Epithelial cell of esophagus (primary cell): Measurements from ENCODE around the gene NARF.
"Not testable (repeated sequence)": the region's sequence is repeated elsewhere in the genome, so short reads cannot be mapped to it uniquely, and the experiment has no call there.

ENCODE experiments used
- DNase-seq: peaks from one replicate; pipeline ENCODE4 v3.0.0; 2010; ENCODE audit warnings: low read depth
- H3K4me3 ChIP-seq: 2 replicates; pipeline ENCODE4 v1.5.1; 2011; ENCODE audit warnings: mild to moderate bottlenecking, low read length, control low read depth
- CTCF ChIP-seq: IDR thresholded peaks from 2 replicates; pipeline ENCODE4 v1.5.1; 2011; ENCODE audit warnings: low read depth, mild to moderate bottlenecking, low read length, control low read depth, inconsistent platforms; ENCODE audit not compliant: insufficient read depth; ENCODE audit errors: missing control alignments

The NARF gene

GRCh38 chr17:82446649-82447048 is 11.9 kb upstream of the NARF start:
- no peak overlapping the region for H3K4me3 ChIP-seq
- no peak for DNase-seq
- TF ChIP-seq CTCF = no peak

- DNase-seq = no peak
- no peak for TF ChIP-seq CTCF
- no peak overlapping the region for H3K4me3 ChIP-seq
Measured at GRCh38 chr17:82447876-82448275, 10.7 kb upstream of the NARF start.

- no peak for TF ChIP-seq CTCF
- DNase-seq = no peak
- H3K4me3 ChIP-seq = peak overlapping the region; percentile 80
Measured at GRCh38 chr17:82449131-82449882, 9.2 kb upstream of the NARF start.

- TF ChIP-seq CTCF = no peak
- DNase-seq = no peak
Measured at GRCh38 chr17:82449883-82450356, 8.6 kb upstream of the NARF start.

GRCh38 chr17:82450357-82451106 is 8.0 kb upstream of the NARF start, which contains the start of gene CYBC1:
Gene CYBC1 (minus strand): TSS chr17:82450752. CDS start chr17:82449254, 1,498 bp downstream.
- H3K4me3 ChIP-seq = peak within 1 kb of the TSS; percentile 80
- TF ChIP-seq CTCF = no peak
- peak; percentile 92 for DNase-seq

More at GRCh38 chr17:82449883-82450356, 8.6 kb upstream of the NARF start:
- peak overlapping the region; percentile 80 for H3K4me3 ChIP-seq

- no peak for DNase-seq
- no peak overlapping the region for H3K4me3 ChIP-seq
- no peak for TF ChIP-seq CTCF
Measured at GRCh38 chr17:82452162-82452561, 6.4 kb upstream of the NARF start.

- DNase-seq, H3K4me3 ChIP-seq: not testable (repeated sequence)
Measured at GRCh38 chr17:82453151-82453550, 5.4 kb upstream of the NARF start.

GRCh38 chr17:82453706-82454105 is 4.8 kb upstream of the NARF start:
- not testable (repeated sequence) for DNase-seq, H3K4me3 ChIP-seq
